ENCODE measurements around the gene PALM2AKAP2.

The PALM2AKAP2 gene

DNA sequence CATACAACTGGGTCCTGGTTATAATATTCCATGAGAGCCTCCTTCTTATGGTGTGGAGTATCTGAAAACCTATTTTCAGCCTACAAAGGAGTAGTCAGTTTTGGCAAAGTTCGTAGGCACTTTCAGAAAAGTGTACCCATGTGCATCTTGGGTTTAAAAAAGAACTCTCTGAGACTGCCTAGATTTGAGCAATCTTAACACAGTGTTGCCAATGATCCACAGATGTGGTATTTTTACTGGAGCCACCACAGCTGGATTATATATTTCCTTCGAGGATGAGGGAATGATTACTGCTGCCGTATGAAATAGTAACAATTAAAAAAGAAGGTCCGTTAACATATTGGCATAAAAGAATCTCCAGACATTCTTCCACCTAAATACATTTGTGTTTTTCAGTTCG, 1.1 kb downstream of the PALM2AKAP2 start:
- ChIA-PET POLR2A (no interaction called here), CTCF (no interaction called here)
- TF ChIP-seq ZNF384 (IDR thresholded peaks at IDR 0.05), result no peak
- DNase-seq (ENCODE audit: extremely low spot score), result no peak

DNA sequence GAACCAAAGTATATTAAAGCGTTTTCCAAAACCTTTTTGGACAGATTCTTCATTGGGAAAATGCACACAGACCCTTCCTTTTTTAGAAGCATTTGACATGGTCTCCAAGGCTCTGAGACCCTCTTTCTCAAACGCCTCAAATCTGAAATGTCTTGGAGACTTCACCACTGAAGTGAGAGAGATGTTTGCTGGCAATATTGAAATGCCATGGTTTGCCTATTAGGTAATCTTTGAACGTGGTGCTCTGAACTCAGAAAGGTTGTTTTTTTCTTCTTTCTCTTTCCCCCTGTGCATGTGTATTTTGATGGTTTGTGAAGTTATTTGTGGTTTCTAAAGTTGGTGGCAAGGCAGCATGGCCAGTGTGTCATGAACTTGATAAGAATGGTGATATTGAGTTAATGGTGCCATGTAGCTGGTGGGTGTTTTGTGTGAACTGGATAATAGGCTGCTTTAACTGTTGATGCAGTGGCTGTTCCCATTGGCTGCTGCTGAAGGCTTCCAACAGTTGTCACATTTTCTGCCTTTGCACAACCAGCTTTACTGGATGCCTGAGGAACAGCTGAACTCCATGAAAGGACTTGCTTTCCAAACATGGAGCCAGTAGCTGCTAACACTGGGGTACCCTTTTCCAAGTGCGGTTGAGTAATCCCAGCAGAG, 1.7 kb downstream of the PALM2AKAP2 start:
- TF ChIP-seq FOXA1 (IDR thresholded peaks at IDR 0.05), result no peak
- no peak for TF ChIP-seq L3MBTL2 (conservative IDR thresholded peaks at IDR 0.05)
- POLR2A ChIA-PET, result interaction anchor here (0.9 to 1.1 kb wide), 2 partner anchors 12 to 31 kb away, joined by 3 to 6 read pairs; no protein-coding TSS in a partner anchor
- CTCF ChIA-PET, result no interaction called here
- DNase-seq (ENCODE audit: extremely low spot score), result no peak

DNA sequence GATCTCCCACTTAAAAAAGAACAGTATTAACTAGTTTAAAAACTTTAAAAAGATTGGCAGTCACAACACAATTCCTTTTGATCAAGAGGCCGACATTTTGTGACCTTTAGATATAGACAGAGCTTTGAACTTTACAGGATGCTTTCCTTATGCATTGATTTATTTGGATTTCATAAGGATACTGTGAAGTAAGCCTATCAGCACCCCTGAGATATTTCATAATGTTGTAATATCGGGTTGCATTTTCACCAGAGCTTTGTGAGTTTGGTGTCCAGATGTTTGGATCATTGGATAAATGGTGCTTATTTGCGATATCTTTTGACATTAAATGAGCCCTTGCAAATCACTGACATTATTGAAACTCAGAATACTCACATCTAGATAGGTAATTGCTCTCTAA, 7.7 kb downstream of the PALM2AKAP2 start:
- ChIA-PET POLR2A (no interaction called here), CTCF (no interaction called here)
- DNase-seq (ENCODE audit: extremely low spot score), result no peak
- TF ChIP-seq LEF1 (IDR thresholded peaks at IDR 0.05; ENCODE audit: borderline replicate concordance) (no peak), NFRKB (IDR thresholded peaks at IDR 0.05) (no peak), TARDBP (IDR thresholded peaks at IDR 0.05) (no peak), HDGF (IDR thresholded peaks at IDR 0.05; ENCODE audit: borderline replicate concordance) (no peak), L3MBTL2 (conservative IDR thresholded peaks at IDR 0.05) (no peak), SUZ12 (IDR thresholded peaks at IDR 0.05) (no peak)

DNA sequence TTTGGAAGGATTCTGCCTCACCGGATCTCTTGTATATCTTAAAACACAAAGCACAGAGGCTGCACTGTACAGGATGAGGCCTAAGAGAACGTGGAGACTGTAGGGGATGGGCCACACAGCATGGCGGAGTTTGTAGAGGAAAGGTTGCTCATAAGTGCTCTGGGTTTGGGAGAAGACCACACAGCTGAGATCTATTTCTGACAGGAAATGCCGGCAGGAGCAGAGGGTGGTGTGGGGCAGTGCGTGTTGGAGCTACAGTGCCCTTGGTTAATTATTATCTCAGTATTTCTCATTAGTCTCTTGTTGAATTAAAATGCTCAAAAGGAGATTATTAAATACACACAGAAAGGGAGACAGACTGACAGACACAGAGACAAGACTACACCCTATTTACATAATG, 9.6 kb downstream of the PALM2AKAP2 start:
- ChIA-PET POLR2A (no interaction called here), CTCF (no interaction called here)
- TF ChIP-seq FOXA1 (IDR thresholded peaks at IDR 0.05) (no peak), SP1 (IDR thresholded peaks at IDR 0.05) (no peak), NFRKB (IDR thresholded peaks at IDR 0.05) (no peak), LEF1 (IDR thresholded peaks at IDR 0.05; ENCODE audit: borderline replicate concordance) (no peak), ELF4 (IDR thresholded peaks at IDR 0.05) (no peak), ARNT (IDR thresholded peaks at IDR 0.05) (no peak), FOXK2 (IDR thresholded peaks at IDR 0.05) (no peak), FOXM1 (IDR thresholded peaks at IDR 0.05; ENCODE audit: borderline replicate concordance) (no peak), L3MBTL2 (conservative IDR thresholded peaks at IDR 0.05) (no peak), CTBP1 (IDR thresholded peaks at IDR 0.05; ENCODE audit: borderline replicate concordance) (no peak), BHLHE40 (IDR thresholded peaks at IDR 0.05; ENCODE audit: borderline replicate concordance) (no peak), ZNF384 (IDR thresholded peaks at IDR 0.05) (no peak), HDGF (IDR thresholded peaks at IDR 0.05; ENCODE audit: borderline replicate concordance) (no peak), SUZ12 (IDR thresholded peaks at IDR 0.05) (no peak), TARDBP (IDR thresholded peaks at IDR 0.05) (no peak)
- TF ChIP-seq, protein P1, sequence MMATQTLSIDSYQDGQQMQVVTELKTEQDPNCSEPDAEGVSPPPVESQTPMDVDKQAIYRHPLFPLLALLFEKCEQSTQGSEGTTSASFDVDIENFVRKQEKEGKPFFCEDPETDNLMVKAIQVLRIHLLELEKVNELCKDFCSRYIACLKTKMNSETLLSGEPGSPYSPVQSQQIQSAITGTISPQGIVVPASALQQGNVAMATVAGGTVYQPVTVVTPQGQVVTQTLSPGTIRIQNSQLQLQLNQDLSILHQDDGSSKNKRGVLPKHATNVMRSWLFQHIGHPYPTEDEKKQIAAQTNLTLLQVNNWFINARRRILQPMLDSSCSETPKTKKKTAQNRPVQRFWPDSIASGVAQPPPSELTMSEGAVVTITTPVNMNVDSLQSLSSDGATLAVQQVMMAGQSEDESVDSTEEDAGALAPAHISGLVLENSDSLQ (IDR thresholded peaks at IDR 0.05), result no peak
- DNase-seq (ENCODE audit: extremely low spot score), result no peak

DNA sequence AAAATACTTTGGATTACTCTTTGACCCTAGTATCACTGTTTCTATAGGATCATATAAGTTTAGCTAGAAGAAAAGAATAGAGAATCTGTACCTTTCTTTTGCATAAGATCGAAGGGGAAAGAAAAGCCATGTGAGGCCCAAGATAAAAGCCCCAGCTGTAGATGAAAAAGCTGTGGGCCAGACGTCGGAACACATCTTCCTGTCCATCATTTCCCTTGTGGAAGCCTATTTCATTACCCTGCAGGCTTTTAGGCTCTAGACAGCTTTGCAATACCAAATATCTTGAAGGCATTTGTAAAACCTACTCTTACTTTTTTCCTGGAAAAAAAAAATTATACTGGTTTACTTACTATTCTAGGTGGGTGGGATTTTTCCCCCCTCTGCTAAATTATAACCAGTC, 10.0 kb downstream of the PALM2AKAP2 start:
- POLR2A ChIA-PET, result no interaction called here
- no peak for TF ChIP-seq FOXK2 (IDR thresholded peaks at IDR 0.05)
- no peak for TF ChIP-seq SUZ12 (IDR thresholded peaks at IDR 0.05)
- TF ChIP-seq, protein P1 (IDR thresholded peaks at IDR 0.05), result no peak
- no peak for TF ChIP-seq BHLHE40 (IDR thresholded peaks at IDR 0.05; ENCODE audit: borderline replicate concordance)
- no peak for TF ChIP-seq ELF4 (IDR thresholded peaks at IDR 0.05)
- TF ChIP-seq FOXM1 (IDR thresholded peaks at IDR 0.05; ENCODE audit: borderline replicate concordance), result no peak
- TF ChIP-seq L3MBTL2 (conservative IDR thresholded peaks at IDR 0.05), result no peak
- TF ChIP-seq TARDBP (IDR thresholded peaks at IDR 0.05), result no peak
- no peak for TF ChIP-seq LEF1 (IDR thresholded peaks at IDR 0.05; ENCODE audit: borderline replicate concordance)
- TF ChIP-seq NFRKB (IDR thresholded peaks at IDR 0.05), result no peak
- TF ChIP-seq ARNT (IDR thresholded peaks at IDR 0.05), result no peak
- TF ChIP-seq SP1 (IDR thresholded peaks at IDR 0.05), result no peak
- no peak for TF ChIP-seq HDGF (IDR thresholded peaks at IDR 0.05; ENCODE audit: borderline replicate concordance)
- TF ChIP-seq FOXA1 (IDR thresholded peaks at IDR 0.05), result no peak
- TF ChIP-seq CTBP1 (IDR thresholded peaks at IDR 0.05; ENCODE audit: borderline replicate concordance), result no peak
- DNase-seq (ENCODE audit: extremely low spot score), result no peak
- CTCF ChIA-PET, result no interaction called here

DNA sequence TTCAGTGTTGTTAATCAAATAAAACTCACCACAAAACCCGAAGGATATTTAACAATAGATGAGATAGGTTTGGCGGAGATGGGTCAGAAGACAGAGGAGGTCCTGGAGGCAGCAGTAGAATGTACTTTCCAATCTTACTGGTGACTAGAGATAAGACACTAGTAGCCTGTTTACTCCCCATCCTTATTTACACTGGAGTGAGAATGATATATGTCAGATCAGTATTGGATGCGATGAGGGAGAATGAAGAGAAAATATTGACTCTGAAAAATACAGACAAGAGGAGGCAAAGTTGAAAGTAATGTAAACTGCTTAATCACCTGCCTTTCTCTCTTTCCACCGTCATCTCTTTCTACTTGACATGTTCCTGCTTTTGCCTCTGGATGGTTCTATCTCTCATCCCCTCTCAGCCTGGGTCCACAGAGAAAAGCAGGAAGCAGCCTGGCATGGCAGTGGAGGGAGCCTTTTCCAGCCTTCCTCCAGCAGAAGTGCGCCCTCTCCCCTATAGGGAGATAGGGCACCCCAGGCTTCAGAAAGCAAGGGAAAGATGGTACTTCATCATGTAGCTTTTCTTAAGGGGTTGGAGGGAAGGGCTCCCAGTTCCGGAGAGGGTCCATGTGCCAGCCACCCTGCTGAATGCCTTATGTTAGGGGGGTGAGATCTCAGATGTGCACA, 11.1 kb downstream of the PALM2AKAP2 start:
- CTCF ChIA-PET, result no interaction called here
- POLR2A ChIA-PET, result no interaction called here
- TF ChIP-seq ARNT (IDR thresholded peaks at IDR 0.05) (no peak), FOXK2 (IDR thresholded peaks at IDR 0.05) (no peak), LEF1 (IDR thresholded peaks at IDR 0.05; ENCODE audit: borderline replicate concordance) (no peak), L3MBTL2 (conservative IDR thresholded peaks at IDR 0.05) (no peak), HDGF (IDR thresholded peaks at IDR 0.05; ENCODE audit: borderline replicate concordance) (no peak), CTBP1 (IDR thresholded peaks at IDR 0.05; ENCODE audit: borderline replicate concordance) (no peak), SUZ12 (IDR thresholded peaks at IDR 0.05) (no peak), NFRKB (IDR thresholded peaks at IDR 0.05) (no peak), FOXA1 (IDR thresholded peaks at IDR 0.05) (no peak), BHLHE40 (IDR thresholded peaks at IDR 0.05; ENCODE audit: borderline replicate concordance) (no peak), ZNF384 (IDR thresholded peaks at IDR 0.05) (no peak), ELF4 (IDR thresholded peaks at IDR 0.05) (no peak), TARDBP (IDR thresholded peaks at IDR 0.05) (no peak), FOXM1 (IDR thresholded peaks at IDR 0.05; ENCODE audit: borderline replicate concordance) (no peak), SP1 (IDR thresholded peaks at IDR 0.05) (no peak)
- TF ChIP-seq, protein P1 (IDR thresholded peaks at IDR 0.05), result no peak
- DNase-seq (ENCODE audit: extremely low spot score), result no peak
